Measurements from ENCODE around the gene RBM6. TPM values are rescaled to one million over a fixed set of nuclear protein-coding genes. Genes with fewer than 3 reads are reported as not detected.

Gene RBM6
- total RNA-seq, 1 experiment from 2014 or later, result 72.0 TPM

DNA sequence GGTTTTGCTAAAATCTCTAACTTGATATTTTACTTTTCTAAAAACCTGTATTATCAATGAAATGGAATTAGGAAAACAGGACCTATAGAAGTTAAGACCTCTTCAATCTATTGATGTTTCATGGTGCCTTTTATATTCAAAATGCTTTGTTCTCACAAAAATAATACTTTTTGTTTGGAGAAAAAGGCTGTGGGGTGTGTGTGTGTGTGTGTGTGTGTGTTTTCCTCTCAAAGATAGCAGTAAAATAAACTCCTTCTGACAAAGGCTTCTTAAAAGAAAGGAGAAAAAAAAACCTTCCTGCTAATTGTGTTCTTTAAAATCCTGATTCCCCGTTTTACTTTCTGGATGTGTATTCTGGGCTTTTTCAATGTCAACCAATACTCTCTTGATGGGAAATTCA is 54.5 kb downstream of the RBM6 start:
- ChIA-PET CTCF (no interaction called here), POLR2A (ENCODE audit: unreplicated experiment) (no interaction called here)
- BruUV-seq (replicated peaks), result no TSS peak
- Histone ChIP-seq H3K79me2 (ENCODE audit: low read depth) (no peaks in the 10 kb centered on the region), H3K9me2 (ENCODE audit: insufficient read depth) (no peaks in the 10 kb centered on the region), H3K4me3 (no peak overlapping the region), H3F3A (ENCODE audit: insufficient read depth, low read depth) (peaks cover 4% of the 10 kb centered on the region; the same call in 1 of the 2 replicates), H3K27me3 (ENCODE audit: insufficient read depth, low read depth) (no peaks in the 10 kb centered on the region), H2AFZ (no peak overlapping the region), H4K20me1 (ENCODE audit: insufficient read depth) (no peaks in the 10 kb centered on the region), H3K4me2 (no peak overlapping the region), H3K36me3 (ENCODE audit: low read depth) (no peaks in the 10 kb centered on the region), H3K9me3 (ENCODE audit: insufficient read depth, low read depth) (no peaks in the 10 kb centered on the region), H3K27ac (no peak overlapping the region), H3K4me1 (replicated peaks; ENCODE audit: insufficient read depth) (peaks cover 9% of the 10 kb centered on the region; the same call in 1 of the 2 replicates)
- no peak for TF ChIP-seq EZH2 (IDR thresholded peaks at IDR 0.05; ENCODE audit: low read depth)
- TF ChIP-seq, protein P1, sequence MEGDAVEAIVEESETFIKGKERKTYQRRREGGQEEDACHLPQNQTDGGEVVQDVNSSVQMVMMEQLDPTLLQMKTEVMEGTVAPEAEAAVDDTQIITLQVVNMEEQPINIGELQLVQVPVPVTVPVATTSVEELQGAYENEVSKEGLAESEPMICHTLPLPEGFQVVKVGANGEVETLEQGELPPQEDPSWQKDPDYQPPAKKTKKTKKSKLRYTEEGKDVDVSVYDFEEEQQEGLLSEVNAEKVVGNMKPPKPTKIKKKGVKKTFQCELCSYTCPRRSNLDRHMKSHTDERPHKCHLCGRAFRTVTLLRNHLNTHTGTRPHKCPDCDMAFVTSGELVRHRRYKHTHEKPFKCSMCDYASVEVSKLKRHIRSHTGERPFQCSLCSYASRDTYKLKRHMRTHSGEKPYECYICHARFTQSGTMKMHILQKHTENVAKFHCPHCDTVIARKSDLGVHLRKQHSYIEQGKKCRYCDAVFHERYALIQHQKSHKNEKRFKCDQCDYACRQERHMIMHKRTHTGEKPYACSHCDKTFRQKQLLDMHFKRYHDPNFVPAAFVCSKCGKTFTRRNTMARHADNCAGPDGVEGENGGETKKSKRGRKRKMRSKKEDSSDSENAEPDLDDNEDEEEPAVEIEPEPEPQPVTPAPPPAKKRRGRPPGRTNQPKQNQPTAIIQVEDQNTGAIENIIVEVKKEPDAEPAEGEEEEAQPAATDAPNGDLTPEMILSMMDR (conservative IDR thresholded peaks at IDR 0.05), result no peak
- no peak for DNase-seq
- intact Hi-C loops (cut with micrococcal nuclease; ENCODE audit: unreplicated experiment), result no loop called here

- no peaks in the 10 kb centered on the region for H3K79me2 ChIP-seq (ENCODE audit: low read depth)
- no peaks in the 10 kb centered on the region for H3K27me3 ChIP-seq (ENCODE audit: insufficient read depth, low read depth)
- ChIA-PET CTCF (no interaction called here), POLR2A (ENCODE audit: unreplicated experiment) (no interaction called here)
- no peaks in the 10 kb centered on the region for H4K20me1 ChIP-seq (ENCODE audit: insufficient read depth)
- no peaks in the 10 kb centered on the region for H3K9me2 ChIP-seq (ENCODE audit: insufficient read depth)
- H3K36me3 ChIP-seq (ENCODE audit: low read depth), result no peaks in the 10 kb centered on the region
- TF ChIP-seq, protein P1 (conservative IDR thresholded peaks at IDR 0.05), result no peak
- no peak for TF ChIP-seq EZH2 (IDR thresholded peaks at IDR 0.05; ENCODE audit: low read depth)
- intact Hi-C loops (cut with micrococcal nuclease; ENCODE audit: unreplicated experiment), result no loop called here
- no peaks in the 10 kb centered on the region for H3K9me3 ChIP-seq (ENCODE audit: insufficient read depth, low read depth)
- peaks cover 4% of the 10 kb centered on the region; the same call in 1 of the 2 replicates for H3F3A ChIP-seq (ENCODE audit: insufficient read depth, low read depth)
- no peak overlapping the region for H2AFZ ChIP-seq
- no peak overlapping the region for H3K4me2 ChIP-seq
- H3K27ac ChIP-seq, result no peak overlapping the region
- H3K4me3 ChIP-seq, result no peak overlapping the region
- H3K4me1 ChIP-seq (replicated peaks; ENCODE audit: insufficient read depth), result peaks cover 9% of the 10 kb centered on the region; the same call in 1 of the 2 replicates
- no peak for DNase-seq
- no TSS peak for BruUV-seq (replicated peaks)
Measured at GRCh38 chr3:49996016-49996415, 56.1 kb downstream of the RBM6 start.

DNA sequence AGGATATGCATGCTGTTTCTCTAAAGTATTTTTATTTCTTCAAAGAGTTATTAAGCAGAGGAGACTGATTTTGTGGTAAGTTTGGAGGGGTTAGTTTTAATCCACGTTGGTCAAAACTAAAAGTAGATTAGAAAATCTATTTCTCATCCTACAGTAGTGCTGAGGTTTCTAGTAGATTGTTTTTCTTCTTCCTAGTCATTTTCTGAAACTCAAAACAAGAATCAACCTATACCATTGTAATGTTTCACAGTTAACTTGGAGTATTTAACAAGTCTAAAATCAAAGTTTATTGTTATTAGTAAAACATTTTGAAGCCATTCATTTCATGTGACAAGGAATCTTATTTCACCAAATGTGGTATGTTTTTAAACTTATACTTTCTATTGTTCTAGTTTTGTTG is 57.9 kb downstream of the RBM6 start:
- Histone ChIP-seq H4K20me1 (ENCODE audit: insufficient read depth) (no peaks in the 10 kb centered on the region; the same call in 1 of the 2 replicates), H3K79me2 (ENCODE audit: low read depth) (no peaks in the 10 kb centered on the region), H3K27ac (no peak overlapping the region), H3F3A (ENCODE audit: insufficient read depth, low read depth) (peaks cover 4% of the 10 kb centered on the region; the same call in 1 of the 2 replicates), H3K27me3 (ENCODE audit: insufficient read depth, low read depth) (no peaks in the 10 kb centered on the region), H3K4me1 (replicated peaks; ENCODE audit: insufficient read depth) (peaks cover 9% of the 10 kb centered on the region; the same call in 1 of the 2 replicates), H2AFZ (no peak overlapping the region), H3K4me2 (no peak overlapping the region), H3K4me3 (no peak overlapping the region), H3K36me3 (ENCODE audit: low read depth) (no peaks in the 10 kb centered on the region), H3K9me3 (ENCODE audit: insufficient read depth, low read depth) (no peaks in the 10 kb centered on the region), H3K9me2 (ENCODE audit: insufficient read depth) (no peaks in the 10 kb centered on the region)
- no peak for TF ChIP-seq EZH2 (IDR thresholded peaks at IDR 0.05; ENCODE audit: low read depth)
- TF ChIP-seq, protein P1 (conservative IDR thresholded peaks at IDR 0.05), result no peak
- BruUV-seq (replicated peaks), result no TSS peak
- ChIA-PET POLR2A (ENCODE audit: unreplicated experiment) (no interaction called here), CTCF (no interaction called here)
- intact Hi-C loops (cut with micrococcal nuclease; ENCODE audit: unreplicated experiment), result no loop called here
- no peak for DNase-seq

All from PC-9 (cell line).